ENCODE data around the gene RNF39.
"Not testable (repeated sequence)": the region's sequence is repeated elsewhere in the genome, so short reads cannot be mapped to it uniquely, and the experiment has no call there.

RNF39 gene

DNA sequence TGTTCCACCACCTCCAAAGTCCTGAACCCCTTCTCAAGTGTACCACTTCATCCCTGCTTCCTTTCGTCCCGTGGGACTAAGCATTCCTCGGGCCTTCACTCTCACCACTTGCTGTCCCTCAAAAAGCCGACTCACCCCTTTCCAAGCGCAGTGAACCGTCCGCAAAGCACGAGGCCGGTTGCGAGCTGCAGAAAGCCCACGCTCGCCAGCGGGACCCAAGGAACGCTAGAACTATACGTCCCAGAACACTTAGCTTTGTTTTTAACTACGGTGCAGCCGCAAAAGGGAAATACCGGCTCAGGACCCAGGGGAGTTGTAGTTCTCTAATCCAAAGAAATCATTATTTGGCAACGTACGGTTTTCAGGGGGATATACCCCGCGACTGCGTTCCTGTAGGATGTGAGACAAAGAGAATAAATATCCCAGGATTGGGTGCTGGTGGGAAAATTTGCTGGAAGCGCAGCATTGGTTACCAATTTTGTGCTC lies 14.9 kb downstream of the RNF39 start:
- DNase-seq = peak; percentile 58

DNA sequence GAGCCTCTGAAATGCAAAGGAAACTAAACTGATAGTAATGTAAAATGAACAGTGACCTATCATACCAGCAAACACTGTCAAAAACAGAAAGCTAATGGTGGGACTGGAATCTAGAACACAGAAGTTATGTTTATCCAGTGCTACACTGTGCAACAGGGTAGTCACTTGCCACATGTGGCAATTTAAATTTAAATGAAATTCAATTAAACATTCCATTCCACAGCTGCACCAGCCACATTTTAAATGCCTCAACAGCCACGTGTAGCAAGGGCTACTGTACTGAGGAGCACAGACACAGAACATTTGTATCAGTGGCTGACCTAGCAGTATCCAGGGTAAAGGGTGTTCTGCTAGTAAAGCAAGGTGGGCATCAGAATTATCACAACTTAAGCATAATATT lies 20.1 kb downstream of the RNF39 start:
- no peak for DNase-seq

DNA sequence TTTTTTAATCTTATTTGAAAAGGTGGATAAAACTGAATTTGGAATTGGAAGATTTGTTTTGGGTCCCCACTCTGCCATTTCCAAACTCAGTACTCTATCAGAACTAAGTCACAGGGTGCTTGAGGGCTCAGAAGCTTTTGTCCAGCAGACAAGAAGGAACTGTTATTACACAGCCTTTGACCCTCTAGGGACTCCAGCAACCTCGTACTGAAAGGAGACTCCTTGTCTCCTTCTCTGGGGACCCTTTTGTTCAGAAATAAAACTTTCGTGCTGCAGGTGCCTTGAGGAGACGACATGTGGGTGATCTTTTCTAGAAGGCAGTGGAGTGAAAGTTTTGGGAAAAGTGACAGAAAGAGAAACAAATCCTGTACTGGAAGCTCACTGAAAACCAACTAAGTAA lies 21.9 kb downstream of the RNF39 start:
- DNase-seq = no peak

GRCh38 chr6:30047220-30047619 lies 28.3 kb downstream of the RNF39 start:
- no peak for DNase-seq

DNA sequence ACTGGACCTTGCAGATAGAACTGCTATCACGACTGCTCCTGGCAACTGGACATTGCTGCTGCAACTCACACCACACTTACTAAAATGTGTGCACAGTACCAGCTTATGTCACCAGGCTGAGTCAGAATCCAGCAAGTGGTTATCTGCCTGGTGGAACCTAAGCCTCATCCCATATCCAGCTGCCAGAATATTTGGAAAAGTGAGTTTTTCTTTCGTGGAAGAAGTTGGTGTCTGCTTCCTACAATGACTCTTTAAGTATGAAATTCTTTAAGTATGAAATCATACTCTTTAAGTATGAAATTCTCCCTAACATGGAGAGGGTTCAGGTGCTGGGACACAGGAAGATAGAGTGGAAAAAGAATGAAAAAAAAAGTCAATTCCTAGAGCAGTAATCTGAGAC lies 30.9 kb downstream of the RNF39 start:
- no peak for DNase-seq

GRCh38 chr6:30043744-30044143 lies 31.8 kb downstream of the RNF39 start:
- no peak for DNase-seq

GRCh38 chr6:30042914-30043313 lies 32.7 kb downstream of the RNF39 start:
- DNase-seq = no peak

DNA sequence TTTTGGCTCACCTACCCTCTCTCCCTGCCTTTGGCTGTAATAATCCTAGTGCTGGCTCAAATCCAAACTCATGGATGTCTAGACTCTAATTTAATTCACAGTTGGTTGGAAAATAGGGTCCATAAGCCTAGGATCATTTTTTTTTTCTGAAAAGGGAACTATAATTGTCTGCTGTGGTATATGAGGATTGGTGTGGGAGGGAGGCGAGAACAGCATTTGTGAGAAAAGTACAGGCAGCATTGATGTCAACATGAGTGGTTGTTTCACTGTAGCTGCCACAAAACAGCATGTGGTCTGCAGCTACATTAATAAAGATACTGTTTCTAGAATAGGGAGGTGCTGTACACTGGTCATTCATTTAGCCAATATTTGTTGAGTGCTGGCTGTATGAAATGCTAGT lies 33.1 kb downstream of the RNF39 start:
- DNase-seq = no peak

GRCh38 chr6:30041821-30042220 lies 33.7 kb downstream of the RNF39 start:
- no peak for DNase-seq

GRCh38 chr6:30041221-30041620 lies 34.3 kb downstream of the RNF39 start:
- no peak for DNase-seq

DNA sequence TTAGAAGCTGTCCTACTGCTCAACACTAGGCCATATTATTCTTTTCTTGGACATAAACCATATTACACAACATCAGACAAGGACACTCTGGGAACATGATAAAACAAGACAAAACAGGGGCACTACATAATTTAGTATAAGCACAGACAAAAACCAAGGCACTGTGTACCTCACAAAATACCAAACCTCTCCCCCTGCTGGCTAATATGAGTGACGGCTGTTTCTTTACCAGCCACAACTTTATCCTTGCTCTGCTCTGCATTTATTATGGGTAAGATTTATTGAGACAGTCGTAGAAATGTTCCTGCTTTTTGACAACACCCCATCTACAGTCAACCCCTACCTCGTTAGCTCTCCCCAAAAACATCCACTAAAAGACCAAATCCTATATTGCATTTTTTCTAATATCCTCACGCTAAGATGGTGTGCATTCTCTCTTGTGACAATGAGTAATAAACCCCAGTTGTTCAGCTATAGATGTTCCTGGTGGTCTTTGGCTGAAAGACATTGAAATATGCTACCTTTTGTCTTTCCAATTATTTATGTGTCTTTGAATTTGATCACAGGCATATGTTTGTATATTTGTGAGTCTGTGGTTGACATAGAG lies 38.3 kb downstream of the RNF39 start:
- DNase-seq = no peak

DNA sequence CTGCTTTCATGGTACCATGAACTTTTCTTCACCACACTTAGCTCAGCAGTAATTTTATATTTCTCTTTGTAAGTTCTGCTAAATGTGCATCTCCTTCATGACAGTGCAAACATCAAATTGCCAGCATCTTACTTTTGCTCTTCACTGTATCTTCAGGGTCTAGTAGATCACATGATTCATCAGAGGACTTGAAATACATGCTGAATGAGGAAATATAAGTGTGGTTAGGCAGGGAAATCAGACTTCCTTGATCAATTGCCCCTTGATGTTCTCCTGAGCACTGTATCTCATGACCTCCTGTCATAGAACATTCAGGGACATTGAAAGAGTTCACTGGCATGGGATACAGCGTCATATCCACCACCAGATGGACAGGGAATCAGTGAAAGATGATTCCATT lies 39.8 kb downstream of the RNF39 start:
- no peak for DNase-seq

DNA sequence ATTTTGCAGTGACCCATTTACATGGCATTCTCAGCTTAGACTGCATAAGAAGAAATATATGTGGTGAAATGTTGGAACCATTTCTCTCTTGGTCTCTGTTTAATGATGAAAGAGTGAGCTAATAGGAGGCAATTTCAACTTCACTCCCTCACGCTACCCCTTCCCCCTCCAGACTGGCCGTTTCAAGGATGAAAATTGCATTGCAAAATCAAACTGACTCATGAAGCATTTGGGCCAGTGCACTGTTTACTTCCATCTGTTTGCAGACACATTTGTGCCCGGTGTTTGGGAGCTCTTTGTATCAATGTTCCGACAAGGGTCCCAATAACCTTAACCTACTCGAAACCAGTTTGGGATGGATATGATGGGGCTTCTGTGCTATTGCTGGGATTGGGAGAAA lies 42.1 kb downstream of the RNF39 start:
- DNase-seq = not testable (repeated sequence)

GRCh38 chr6:30031381-30031780 lies 44.2 kb downstream of the RNF39 start:
- DNase-seq = no peak

GRCh38 chr6:30029588-30029987 lies 46.0 kb downstream of the RNF39 start:
- no peak for DNase-seq

DNA sequence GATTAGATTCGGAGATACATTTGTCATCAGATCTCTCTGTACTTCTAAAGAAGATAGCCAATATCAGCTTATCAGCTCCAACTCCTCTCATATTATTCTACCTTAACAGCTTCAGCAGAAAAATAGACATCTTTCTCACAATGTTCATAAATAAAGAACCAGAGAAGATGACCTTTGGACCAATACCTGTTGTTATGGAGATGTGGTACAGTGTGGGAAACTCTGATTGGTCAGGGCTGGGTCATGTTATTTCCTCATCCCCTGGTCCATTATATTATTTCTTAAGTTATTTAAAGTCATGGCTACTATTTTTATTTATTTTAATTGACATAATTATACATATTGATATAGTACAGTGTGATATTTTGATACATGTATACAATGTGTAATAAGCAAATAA lies 50.4 kb downstream of the RNF39 start:
- no peak for DNase-seq

- DNase-seq = not testable (repeated sequence)
Measured at GRCh38 chr6:30022712-30023111, 52.9 kb downstream of the RNF39 start.

DNA sequence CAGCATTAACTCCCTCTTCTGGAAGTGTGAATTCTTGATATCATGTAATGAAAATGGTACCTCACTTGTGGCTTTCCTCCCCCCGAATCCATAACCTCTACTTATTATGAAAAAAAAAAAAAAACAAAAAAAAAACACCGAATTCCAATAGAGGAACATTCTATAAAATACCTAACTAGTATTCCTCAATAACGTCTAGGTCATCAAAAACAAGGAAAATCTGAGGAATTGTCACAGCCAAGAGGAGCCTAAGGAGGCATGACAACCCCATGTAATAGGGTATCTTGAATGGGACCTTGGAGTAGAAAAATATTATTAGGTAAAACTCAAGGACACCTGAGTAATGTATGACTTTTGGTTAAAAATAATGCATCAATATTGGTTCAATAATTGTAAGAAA lies 53.4 kb downstream of the RNF39 start:
- no peak for DNase-seq

GRCh38 chr6:30020626-30021025 lies 54.9 kb downstream of the RNF39 start:
- DNase-seq = no peak
